IPS-15b (cell line): Measurements from ENCODE around the gene SIN3A.
"Not testable (repeated sequence)": the region's sequence is repeated elsewhere in the genome, so short reads cannot be mapped to it uniquely, and the experiment has no call there.

ENCODE experiments used
- H3K27me3 ChIP-seq: one replicate; pipeline ENCODE4 v1.6.1; 2013; ENCODE audit warnings: low read length; ENCODE audit not compliant: control insufficient read depth, insufficient read depth
- H3K36me3 ChIP-seq: one replicate; pipeline ENCODE4 v1.6.1; 2013; ENCODE audit warnings: low read length; ENCODE audit not compliant: control insufficient read depth, insufficient read depth
- H3K4me1 ChIP-seq: one replicate; pipeline ENCODE4 v1.6.1; 2013; ENCODE audit warnings: mild to moderate bottlenecking, low read length; ENCODE audit not compliant: control insufficient read depth, insufficient read depth
- H3K4me3 ChIP-seq: one replicate; pipeline ENCODE4 v1.5.1; 2013; ENCODE audit warnings: low read depth, low read length
- H3K9ac ChIP-seq: one replicate; pipeline ENCODE4 v1.6.1; 2013; ENCODE audit warnings: low read depth, mild to moderate bottlenecking, low read length
- H3K9me3 ChIP-seq: one replicate; pipeline ENCODE4 v1.6.1; 2013; ENCODE audit warnings: mild to moderate bottlenecking, low read length; ENCODE audit not compliant: control insufficient read depth, insufficient read depth

SIN3A gene

GRCh38 chr15:75451674-75452363 lies at the start of gene SIN3A:
Gene SIN3A (minus strand): TSS chr15:75451690. CDS start chr15:75430375, 21,315 bp downstream.
- H3K27me3 ChIP-seq, result no peaks in the 10 kb centered on the region
- H3K36me3 ChIP-seq, result no peaks in the 10 kb centered on the region
- H3K4me1 ChIP-seq, result no peaks in the 10 kb centered on the region
- peak within 1 kb of the TSS; percentile 100 for H3K4me3 ChIP-seq
- no peaks in the 10 kb centered on the region for H3K9me3 ChIP-seq
- H3K9ac ChIP-seq, result peak within 1 kb of the TSS; percentile 92

- H3K4me1 ChIP-seq, result no peaks in the 10 kb centered on the region
- no peak overlapping the region for H3K4me3 ChIP-seq
- H3K9me3 ChIP-seq, result no peaks in the 10 kb centered on the region
- no peak overlapping the region for H3K9ac ChIP-seq
- H3K27me3 ChIP-seq, result no peaks in the 10 kb centered on the region
- peaks cover 7% of the 10 kb centered on the region for H3K36me3 ChIP-seq
Observed at GRCh38 chr15:75493732-75494131, 42.2 kb upstream of the SIN3A start.

- peaks cover 8% of the 10 kb centered on the region for H3K36me3 ChIP-seq
- H3K4me3 ChIP-seq, result no peak overlapping the region
- H3K9ac ChIP-seq, result no peak overlapping the region
- H3K9me3 ChIP-seq, result no peaks in the 10 kb centered on the region
- H3K4me1 ChIP-seq, result no peaks in the 10 kb centered on the region
- no peaks in the 10 kb centered on the region for H3K27me3 ChIP-seq
Observed at GRCh38 chr15:75483961-75484360, 32.5 kb upstream of the SIN3A start.

GRCh38 chr15:75483556-75483955 lies 32.1 kb upstream of the SIN3A start:
- not testable (repeated sequence) for H3K4me1 ChIP-seq, H3K36me3 ChIP-seq

GRCh38 chr15:75483106-75483505 lies 31.6 kb upstream of the SIN3A start:
- Histone ChIP-seq H3K9me3 (no peaks in the 10 kb centered on the region), H3K36me3 (peaks cover 8% of the 10 kb centered on the region), H3K27me3 (no peaks in the 10 kb centered on the region), H3K4me1 (no peaks in the 10 kb centered on the region), H3K9ac (no peak overlapping the region), H3K4me3 (no peak overlapping the region)

More at GRCh38 chr15:75483556-75483955, 32.1 kb upstream of the SIN3A start:
- H3K4me3 ChIP-seq, H3K27me3 ChIP-seq, H3K9ac ChIP-seq, H3K9me3 ChIP-seq: not testable (repeated sequence)

GRCh38 chr15:75480463-75480862 lies 29.0 kb upstream of the SIN3A start:
- not testable (repeated sequence) for H3K4me1 ChIP-seq, H3K27me3 ChIP-seq, H3K36me3 ChIP-seq, H3K9ac ChIP-seq, H3K4me3 ChIP-seq, H3K9me3 ChIP-seq

- Histone ChIP-seq H3K4me3 (no peak overlapping the region), H3K36me3 (peaks cover 4% of the 10 kb centered on the region)
Observed at GRCh38 chr15:75479670-75480069, 28.2 kb upstream of the SIN3A start.

GRCh38 chr15:75477094-75477493 lies 25.6 kb upstream of the SIN3A start:
- not testable (repeated sequence) for H3K4me3 ChIP-seq, H3K4me1 ChIP-seq
- H3K36me3 ChIP-seq, result peaks cover 14% of the 10 kb centered on the region

More at GRCh38 chr15:75479670-75480069, 28.2 kb upstream of the SIN3A start:
- Histone ChIP-seq H3K4me1 (no peaks in the 10 kb centered on the region), H3K9me3 (no peaks in the 10 kb centered on the region), H3K27me3 (no peaks in the 10 kb centered on the region), H3K9ac (no peak overlapping the region)

GRCh38 chr15:75468913-75469598 lies 17.6 kb upstream of the SIN3A start:
- Histone ChIP-seq H3K9me3 (no peaks in the 10 kb centered on the region), H3K27me3 (no peaks in the 10 kb centered on the region), H3K4me1 (no peaks in the 10 kb centered on the region), H3K36me3 (peaks cover 47% of the 10 kb centered on the region), H3K4me3 (no peak overlapping the region), H3K9ac (no peak overlapping the region)

More at GRCh38 chr15:75477094-75477493, 25.6 kb upstream of the SIN3A start:
- not testable (repeated sequence) for H3K9me3 ChIP-seq, H3K9ac ChIP-seq, H3K27me3 ChIP-seq

- Histone ChIP-seq H3K27me3 (no peaks in the 10 kb centered on the region), H3K4me1 (peaks cover 12% of the 10 kb centered on the region), H3K9me3 (no peaks in the 10 kb centered on the region), H3K4me3 (no peak overlapping the region), H3K9ac (peak overlapping the region; percentile 18), H3K36me3 (no peaks in the 10 kb centered on the region)
Observed at GRCh38 chr15:75460646-75461045, 9.2 kb upstream of the SIN3A start.

GRCh38 chr15:75459581-75459980 lies 8.1 kb upstream of the SIN3A start:
- Histone ChIP-seq H3K4me3 (no peak overlapping the region), H3K9me3 (no peaks in the 10 kb centered on the region), H3K9ac (no peak overlapping the region), H3K36me3 (no peaks in the 10 kb centered on the region), H3K4me1 (peaks cover 12% of the 10 kb centered on the region), H3K27me3 (no peaks in the 10 kb centered on the region)

- H3K4me3 ChIP-seq, result no peak overlapping the region
- no peaks in the 10 kb centered on the region for H3K9me3 ChIP-seq
- peaks cover 6% of the 10 kb centered on the region for H3K4me1 ChIP-seq
- H3K27me3 ChIP-seq, result no peaks in the 10 kb centered on the region
- H3K9ac ChIP-seq, result no peak overlapping the region
- H3K36me3 ChIP-seq, result no peaks in the 10 kb centered on the region
Observed at GRCh38 chr15:75456710-75457109, 5.2 kb upstream of the SIN3A start.
